ENCODE results near the gene CFAP20DC. TPM values are rescaled to one million over a fixed set of nuclear protein-coding genes. Genes with fewer than 3 reads are reported as not detected.

The CFAP20DC gene
- total and polyA plus RNA-seq, 8 donors, result 0.23 to 1.2 (median 0.39) TPM

- TF ChIP-seq CTCF (IDR thresholded peaks at IDR 0.05), result no peak
- FAIRE-seq (no peak), ATAC-seq (peak; percentile 71 to 88 (median 80)), DNase-seq (peak in 2 of 6 donors; percentile 11 to 32)
- intact Hi-C loops (cut with DNase I), result no loop called here
- Histone ChIP-seq H3K4me1 (no peaks in the 10 kb centered on the region), H3K36me3 (no peaks in the 10 kb centered on the region), H3K4me3 (no peak overlapping the region), H3K9me3 (no peaks in the 10 kb centered on the region), H3K27ac (peak overlapping the region in 3 of 4 donors; percentile 6 to 60 (median 50)), H3K27me3 (no peaks in the 10 kb centered on the region)
- 33 to 34% methylated on average over 5 of the region's 5 CpGs for WGBS, 2 donors
Measured at GRCh38 chr3:59016930-59017616, 32.8 kb downstream of the CFAP20DC start.

GRCh38 chr3:59013611-59014010 lies 36.2 kb downstream of the CFAP20DC start:
- FAIRE-seq (no peak), DNase-seq (no peak), ATAC-seq (no peak)
- TF ChIP-seq CTCF (IDR thresholded peaks at IDR 0.05), result no peak
- no peaks in the 10 kb centered on the region for H3K27me3 ChIP-seq
- no peaks in the 10 kb centered on the region for H3K36me3 ChIP-seq
- no peak overlapping the region for H3K27ac ChIP-seq
- H3K9me3 ChIP-seq, result no peaks in the 10 kb centered on the region
- no peak overlapping the region for H3K4me3 ChIP-seq
- H3K4me1 ChIP-seq, result no peaks in the 10 kb centered on the region
- intact Hi-C loops (cut with DNase I), result no loop called here
- 29 to 33% methylated on average over 1 of the region's 1 CpG for WGBS, 2 donors

- TF ChIP-seq CTCF (IDR thresholded peaks at IDR 0.05), result no peak
- Histone ChIP-seq H3K27me3 (no peaks in the 10 kb centered on the region), H3K27ac (no peak overlapping the region), H3K4me3 (no peak overlapping the region), H3K9me3 (no peaks in the 10 kb centered on the region), H3K36me3 (no peaks in the 10 kb centered on the region), H3K4me1 (no peaks in the 10 kb centered on the region)
- FAIRE-seq (no peak), DNase-seq (peak; percentile 23 to 69 (median 64)), ATAC-seq (peak in 3 of 4 donors; percentile 52 to 69 (median 55))
- WGBS, 2 donors, result 77 to 82% methylated on average over 7 of the region's 7 CpGs
- intact Hi-C loops (cut with DNase I), result no loop called here
Measured at GRCh38 chr3:59006634-59007517, 42.9 kb downstream of the CFAP20DC start.

- no peaks in the 10 kb centered on the region for H3K36me3 ChIP-seq
- H3K27me3 ChIP-seq, result no peaks in the 10 kb centered on the region
- no peak overlapping the region for H3K27ac ChIP-seq
- DNase-seq (no peak), ATAC-seq (no peak), FAIRE-seq (no peak)
- WGBS, 2 donors, result 77 to 78% methylated on average over 8 of the region's 8 CpGs
- H3K4me1 ChIP-seq, result no peaks in the 10 kb centered on the region
- no peak overlapping the region for H3K4me3 ChIP-seq
- no peak for TF ChIP-seq CTCF (IDR thresholded peaks at IDR 0.05)
- intact Hi-C loops (cut with DNase I), result no loop called here
- no peaks in the 10 kb centered on the region for H3K9me3 ChIP-seq
Measured at GRCh38 chr3:59001675-59002074, 48.1 kb downstream of the CFAP20DC start.
